GM12878 (cell line): Measurements from ENCODE around the gene TMEM72. TPM values are rescaled to one million over a fixed set of nuclear protein-coding genes. Genes with fewer than 3 reads are reported as not detected.

Source experiments
- ATAC-seq: fragments of 200-7000 bp; cut with Tn5 transposase; 3 replicates; pipeline ENCODE4 v1.9.1; 2020; ENCODE audit warnings: mild to moderate bottlenecking, moderate library complexity
- BruUV-seq: library from RNA; stranded (reverse); fragments of 400-500 nt; replicated peaks from 2 replicates; lab custom pipeline; 2021; lab: Mats Ljungman, UMichigan
- CTCF ChIA-PET: fragments of 300-600 bp; sonication (Branson Sonifier 250); formaldehyde crosslinking; extraction: SDS; loops from one replicate; lab custom pipeline; 2021; ENCODE audit warnings: inconsistent platforms; lab: Yijun Ruan, JAX
- POLR2A ChIA-PET: fragments of 350-600 bp; formaldehyde crosslinking; extraction: SDS; loops from one replicate; lab custom pipeline; 2021; ENCODE audit warnings: inconsistent platforms; lab: Charles Lee
- RAD21 ChIA-PET: fragments of 300-600 bp; sonication (Branson Sonifier 250); formaldehyde crosslinking; loops from one replicate; lab custom pipeline; 2023; ENCODE audit warnings: antibody characterized with exemption; ENCODE audit not compliant: unreplicated experiment; lab: Charles Lee
- SMC1A ChIA-PET: fragments of 300-600 bp; sonication (Branson Sonifier 250); formaldehyde crosslinking; loops from one replicate; lab custom pipeline; 2023; ENCODE audit not compliant: unreplicated experiment, uncharacterized antibody; lab: Charles Lee
- DNase-seq: peaks from one replicate; pipeline ENCODE4 v3.0.0-alpha.2; 2011; ENCODE audit warnings: low read depth, low spot score
- FAIRE-seq: peaks from 3 replicates; lab custom pipeline; 2011; peaks lifted over from hg19 to GRCh38; lab: Jason Lieb, UNC
- H2AFZ ChIP-seq: 2 replicates; pipeline ENCODE4 v1.6.0; 2011; ENCODE audit warnings: low read depth, low read length, control low read depth; ENCODE audit not compliant: control insufficient read depth
- H3K27ac ChIP-seq: 2 replicates; pipeline ENCODE4 v1.5.1; 2011; ENCODE audit warnings: control low read depth; ENCODE audit not compliant: control insufficient read depth, insufficient read depth
- H3K27me3 ChIP-seq, 2 experiments: replicated peaks in 1 of 2; 2 replicates each; pipeline versions ENCODE4 v1.6.0 to v1.6.1; 2011; ENCODE audit warnings: low read length in 1 of 2; ENCODE audit not compliant: control insufficient read depth in 2 of 2, insufficient read depth in 2 of 2
- H3K36me3 ChIP-seq, 2 experiments: 2 replicates each; pipeline ENCODE4 v1.5.1; 2011; ENCODE audit warnings: low read length in 1 of 2; ENCODE audit not compliant: control insufficient read depth in 2 of 2, insufficient read depth in 2 of 2
- H3K4me1 ChIP-seq: 2 replicates; pipeline ENCODE4 v1.6.1; 2011; ENCODE audit warnings: mild to moderate bottlenecking, low read length, moderate library complexity, mixed read lengths; ENCODE audit not compliant: control insufficient read depth, insufficient read depth
- H3K4me2 ChIP-seq: 2 replicates; pipeline ENCODE4 v1.6.0; 2011; ENCODE audit warnings: control low read depth; ENCODE audit not compliant: control insufficient read depth, insufficient read depth
- H3K4me3 ChIP-seq: fragments of 200-600 bp; sonication (generic); 2 replicates; pipeline ENCODE4 v1.5.1; 2016
- H3K79me2 ChIP-seq: 2 replicates; pipeline ENCODE4 v1.6.0; 2011; ENCODE audit warnings: low read length; ENCODE audit not compliant: control insufficient read depth, insufficient read depth
- H3K9ac ChIP-seq: 2 replicates; pipeline ENCODE4 v1.8.0; 2011; ENCODE audit warnings: low read length, control low read depth, mixed read lengths; ENCODE audit not compliant: control insufficient read depth, insufficient read depth
- H3K9me3 ChIP-seq: replicated peaks from 3 replicates; pipeline ENCODE4 v1.5.1; 2011; ENCODE audit warnings: mild to moderate bottlenecking, low read length; ENCODE audit not compliant: control insufficient read depth, insufficient read depth
- H4K20me1 ChIP-seq: 2 replicates; pipeline ENCODE4 v1.6.0; 2011; ENCODE audit not compliant: control insufficient read depth, insufficient read depth
- BCL11A ChIP-seq: IDR thresholded peaks from 2 replicates; pipeline ENCODE4 v1.6.1; 2011; ENCODE audit warnings: low read depth, low read length
- CHD4 ChIP-seq: fragments of 200-600 bp; sonication (generic); IDR thresholded peaks from 2 replicates; pipeline ENCODE4 v1.6.1; 2016; ENCODE audit warnings: mild to moderate bottlenecking
- FOXK2 ChIP-seq: fragments of 450-650 bp; IDR thresholded peaks from 2 replicates; pipeline ENCODE4 v1.6.1; 2017; ENCODE audit warnings: mild to moderate bottlenecking, moderate library complexity
- HCFC1 ChIP-seq: fragments of 150-350 bp; IDR thresholded peaks from 2 replicates; pipeline ENCODE4 v1.6.1; 2014; ENCODE audit warnings: low read length
- HDAC6 ChIP-seq: fragments of 200-600 bp; sonication (generic); IDR thresholded peaks from one replicate; pipeline ENCODE4 v1.8.0; 2017; ENCODE audit warnings: antibody characterized with exemption; ENCODE audit not compliant: unreplicated experiment
- JUND ChIP-seq: IDR thresholded peaks from 2 replicates; pipeline ENCODE4 v1.6.1; 2012; ENCODE audit warnings: low read depth, mild to moderate bottlenecking, low read length, improper control_type of control experiment, moderate library complexity
- RCOR1 ChIP-seq: conservative IDR thresholded peaks from 2 replicates; pipeline ENCODE4 v1.6.1; 2012; ENCODE audit warnings: low read depth, low read length, improper control_type of control experiment
- RELA ChIP-seq: fragments of 450-650 bp; IDR thresholded peaks from 2 replicates; pipeline ENCODE4 v1.8.0; 2014; ENCODE audit warnings: borderline replicate concordance; ENCODE audit not compliant: partially characterized antibody
- ZBED1 ChIP-seq: IDR thresholded peaks from 2 replicates; pipeline ENCODE4 v1.6.1; 2016; ENCODE audit warnings: borderline replicate concordance
- WGBS: methylation state at CpG from one replicate; pipeline ENCODE4 v1.1.6; 2016; ENCODE audit warnings: low lambda C conversion rate; ENCODE audit not compliant: insufficient replicate concordance, insufficient coverage; ENCODE audit errors: missing lambda C conversion rate; 5-methylcytosine and 5-hydroxymethylcytosine counted together
- in situ Hi-C: fragments of 300-500 bp; cut with MboI; formaldehyde crosslinking; loops from 9 replicates; pipeline ENCODE4 v1.14.3; 2018; ENCODE audit warnings: mixed read lengths
- intact Hi-C: fragments of 100-400 bp; cut with micrococcal nuclease; formaldehyde crosslinking; loops from one replicate; pipeline ENCODE4 v1.14.2; 2022; ENCODE audit not compliant: unreplicated experiment
- polyA plus RNA-seq, 11 experiments: library from polyadenylated mRNA; depleted of rRNA in 4 of 11; unstranded in 6 of 11; stranded (reverse) in 5 of 11; fragments of >200 nt; fragmentation: Nextera tagmentation in 4 of 11; fragmentation: Illumina TruSeq in 1 of 11; extraction: Ambion mirVana in 4 of 11; extraction: Trizol in 1 of 11; gene quantifications; 1 replicate in 1 of 11; 2 replicates in 10 of 11; pipeline versions ENCODE4 v1.2.1 to v1.2.3, GENCODE V29; 2011 to 2016; ENCODE audit warnings: inconsistent platforms in 2 of 11, missing spikeins in 2 of 11, low read depth in 1 of 11
- total RNA-seq, 4 experiments: library from RNA; depleted of rRNA in 3 of 4; stranded (reverse); fragments of >200 nt in 3 of 4; fragmentation: Illumina TruSeq in 1 of 4; extraction: Trizol in 1 of 4; gene quantifications; 2 replicates each; pipeline versions ENCODE4 v1.2.1 to v1.2.3, GENCODE V29; 2013 to 2021
- TF ChIP-seq, protein P1 (sequence below): IDR thresholded peaks from 2 replicates; pipeline ENCODE4 v1.6.1; 2012; ENCODE audit warnings: low read length, inconsistent platforms
- TF ChIP-seq, protein P2 (sequence below): IDR thresholded peaks from 2 replicates; pipeline ENCODE4 v1.6.1; 2012; ENCODE audit warnings: mild to moderate bottlenecking, low read depth, low read length
- TF ChIP-seq, protein P3 (sequence below), 3 experiments: IDR thresholded peaks in 2 of 3; conservative IDR thresholded peaks in 1 of 3; 2 replicates each; pipeline ENCODE4 v1.5.1; 2011; ENCODE audit warnings: low read depth in 3 of 3, low read length in 3 of 3, mild to moderate bottlenecking in 3 of 3, control low read depth in 2 of 3, moderate library complexity in 2 of 3, inconsistent platforms in 1 of 3, mixed read lengths in 1 of 3; ENCODE audit not compliant: control insufficient read depth in 2 of 3, insufficient read depth in 1 of 3; ENCODE audit errors: extremely low read depth in 1 of 3

Gene TMEM72
- total and polyA plus RNA-seq, 10 of the 15 experiments (the other 5 are each of a cell fraction or from before 2014, with no cell fraction given): 0.12 TPM; not detected in 9

DNA sequence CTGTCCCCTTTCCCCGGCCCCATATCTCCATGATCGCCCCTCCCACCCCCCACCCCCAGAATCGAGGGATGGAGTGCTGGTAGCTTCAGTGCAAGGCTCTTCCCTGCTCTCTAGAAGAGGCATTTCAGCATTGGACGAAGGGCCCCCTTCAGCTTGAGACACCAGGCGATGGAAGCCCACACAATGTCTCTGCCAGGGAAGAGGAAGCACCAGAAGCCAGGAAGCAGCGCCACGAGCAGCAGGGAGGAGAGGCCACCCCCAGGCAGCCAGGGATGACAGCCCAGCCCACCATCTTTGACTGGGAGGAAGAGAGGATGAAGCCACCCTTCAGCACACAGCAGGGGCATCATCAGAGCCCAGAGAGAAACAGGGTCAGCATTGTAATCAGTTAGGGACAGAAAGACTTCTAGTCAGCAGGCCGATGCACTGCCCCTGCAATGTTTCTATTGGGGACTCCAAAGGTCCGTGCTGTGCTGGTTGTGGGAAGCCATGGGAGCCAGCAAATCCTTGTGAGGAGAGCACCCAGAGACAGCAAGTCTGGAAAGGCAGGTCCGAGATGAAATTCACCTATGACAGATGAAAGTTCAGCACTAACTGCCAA is 15.7 kb downstream of the TMEM72 start:
- ChIA-PET POLR2A (no interaction called here), CTCF (no interaction called here), RAD21 (no interaction called here), SMC1A (no interaction called here)
- WGBS: 13% methylated on average over 10 of the region's 10 CpGs
- TF ChIP-seq, protein P1, sequence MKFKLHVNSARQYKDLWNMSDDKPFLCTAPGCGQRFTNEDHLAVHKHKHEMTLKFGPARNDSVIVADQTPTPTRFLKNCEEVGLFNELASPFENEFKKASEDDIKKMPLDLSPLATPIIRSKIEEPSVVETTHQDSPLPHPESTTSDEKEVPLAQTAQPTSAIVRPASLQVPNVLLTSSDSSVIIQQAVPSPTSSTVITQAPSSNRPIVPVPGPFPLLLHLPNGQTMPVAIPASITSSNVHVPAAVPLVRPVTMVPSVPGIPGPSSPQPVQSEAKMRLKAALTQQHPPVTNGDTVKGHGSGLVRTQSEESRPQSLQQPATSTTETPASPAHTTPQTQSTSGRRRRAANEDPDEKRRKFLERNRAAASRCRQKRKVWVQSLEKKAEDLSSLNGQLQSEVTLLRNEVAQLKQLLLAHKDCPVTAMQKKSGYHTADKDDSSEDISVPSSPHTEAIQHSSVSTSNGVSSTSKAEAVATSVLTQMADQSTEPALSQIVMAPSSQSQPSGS: no peak
- TF ChIP-seq FOXK2 (no peak), HCFC1 (no peak), RCOR1 (no peak), BCL11A (no peak), ZBED1 (no peak), RELA (no peak), JUND (no peak), CHD4 (no peak), HDAC6 (no peak)
- TF ChIP-seq, protein P2, sequence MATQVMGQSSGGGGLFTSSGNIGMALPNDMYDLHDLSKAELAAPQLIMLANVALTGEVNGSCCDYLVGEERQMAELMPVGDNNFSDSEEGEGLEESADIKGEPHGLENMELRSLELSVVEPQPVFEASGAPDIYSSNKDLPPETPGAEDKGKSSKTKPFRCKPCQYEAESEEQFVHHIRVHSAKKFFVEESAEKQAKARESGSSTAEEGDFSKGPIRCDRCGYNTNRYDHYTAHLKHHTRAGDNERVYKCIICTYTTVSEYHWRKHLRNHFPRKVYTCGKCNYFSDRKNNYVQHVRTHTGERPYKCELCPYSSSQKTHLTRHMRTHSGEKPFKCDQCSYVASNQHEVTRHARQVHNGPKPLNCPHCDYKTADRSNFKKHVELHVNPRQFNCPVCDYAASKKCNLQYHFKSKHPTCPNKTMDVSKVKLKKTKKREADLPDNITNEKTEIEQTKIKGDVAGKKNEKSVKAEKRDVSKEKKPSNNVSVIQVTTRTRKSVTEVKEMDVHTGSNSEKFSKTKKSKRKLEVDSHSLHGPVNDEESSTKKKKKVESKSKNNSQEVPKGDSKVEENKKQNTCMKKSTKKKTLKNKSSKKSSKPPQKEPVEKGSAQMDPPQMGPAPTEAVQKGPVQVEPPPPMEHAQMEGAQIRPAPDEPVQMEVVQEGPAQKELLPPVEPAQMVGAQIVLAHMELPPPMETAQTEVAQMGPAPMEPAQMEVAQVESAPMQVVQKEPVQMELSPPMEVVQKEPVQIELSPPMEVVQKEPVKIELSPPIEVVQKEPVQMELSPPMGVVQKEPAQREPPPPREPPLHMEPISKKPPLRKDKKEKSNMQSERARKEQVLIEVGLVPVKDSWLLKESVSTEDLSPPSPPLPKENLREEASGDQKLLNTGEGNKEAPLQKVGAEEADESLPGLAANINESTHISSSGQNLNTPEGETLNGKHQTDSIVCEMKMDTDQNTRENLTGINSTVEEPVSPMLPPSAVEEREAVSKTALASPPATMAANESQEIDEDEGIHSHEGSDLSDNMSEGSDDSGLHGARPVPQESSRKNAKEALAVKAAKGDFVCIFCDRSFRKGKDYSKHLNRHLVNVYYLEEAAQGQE: no peak
- TF ChIP-seq, protein P3, sequence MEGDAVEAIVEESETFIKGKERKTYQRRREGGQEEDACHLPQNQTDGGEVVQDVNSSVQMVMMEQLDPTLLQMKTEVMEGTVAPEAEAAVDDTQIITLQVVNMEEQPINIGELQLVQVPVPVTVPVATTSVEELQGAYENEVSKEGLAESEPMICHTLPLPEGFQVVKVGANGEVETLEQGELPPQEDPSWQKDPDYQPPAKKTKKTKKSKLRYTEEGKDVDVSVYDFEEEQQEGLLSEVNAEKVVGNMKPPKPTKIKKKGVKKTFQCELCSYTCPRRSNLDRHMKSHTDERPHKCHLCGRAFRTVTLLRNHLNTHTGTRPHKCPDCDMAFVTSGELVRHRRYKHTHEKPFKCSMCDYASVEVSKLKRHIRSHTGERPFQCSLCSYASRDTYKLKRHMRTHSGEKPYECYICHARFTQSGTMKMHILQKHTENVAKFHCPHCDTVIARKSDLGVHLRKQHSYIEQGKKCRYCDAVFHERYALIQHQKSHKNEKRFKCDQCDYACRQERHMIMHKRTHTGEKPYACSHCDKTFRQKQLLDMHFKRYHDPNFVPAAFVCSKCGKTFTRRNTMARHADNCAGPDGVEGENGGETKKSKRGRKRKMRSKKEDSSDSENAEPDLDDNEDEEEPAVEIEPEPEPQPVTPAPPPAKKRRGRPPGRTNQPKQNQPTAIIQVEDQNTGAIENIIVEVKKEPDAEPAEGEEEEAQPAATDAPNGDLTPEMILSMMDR (IDR thresholded peaks at IDR 0.05 in 2 of 3, conservative IDR thresholded peaks at IDR 0.05 in 1 of 3; ENCODE audit: control insufficient read depth in 2 of 3, extremely low read depth in 1 of 3, insufficient read depth in 1 of 3, low read depth in 3 of 3, low read length in 3 of 3): no peak
- H3K4me3 ChIP-seq: no peak overlapping the region
- in situ Hi-C loops (no loop called here), intact Hi-C loops (no loop called here)
- no peak overlapping the region for H3K4me2 ChIP-seq
- no TSS peak for BruUV-seq
- H3K9ac ChIP-seq: no peak overlapping the region
- H4K20me1 ChIP-seq: no peaks in the 10 kb centered on the region
- H3K27me3 ChIP-seq: no peaks in the 10 kb centered on the region
- FAIRE-seq: no peak
- no peaks in the 10 kb centered on the region for H3K79me2 ChIP-seq
- no peaks in the 10 kb centered on the region; a peak in 1 of 4 replicates for H3K36me3 ChIP-seq
- H3K27ac ChIP-seq: no peak overlapping the region
- ATAC-seq: no peak
- no peaks in the 10 kb centered on the region for H3K9me3 ChIP-seq
- H2AFZ ChIP-seq: no peak overlapping the region
- DNase-seq: no peak
- H3K4me1 ChIP-seq: no peaks in the 10 kb centered on the region
